Endodermal cell (in vitro differentiated cells): Measurements from ENCODE around the gene SPINK1. TPM values are rescaled to one million over a fixed set of nuclear protein-coding genes. Genes with fewer than 3 reads are reported as not detected.

Experiments
- DNase-seq: peaks from one replicate; pipeline ENCODE4 v3.0.0-alpha.2; 2017
- H3K27ac ChIP-seq: 2 replicates; pipeline ENCODE4 v1.5.1; 2013; ENCODE audit warnings: mild to moderate bottlenecking, low read depth, low read length, moderate library complexity
- H3K27me3 ChIP-seq: 2 replicates; pipeline ENCODE4 v1.6.1; 2013; ENCODE audit warnings: mild to moderate bottlenecking, low read length, moderate library complexity; ENCODE audit not compliant: insufficient read depth, control insufficient read depth, poor library complexity, severe bottlenecking
- H3K36me3 ChIP-seq: 2 replicates; pipeline ENCODE4 v1.7.0; 2013; ENCODE audit warnings: mild to moderate bottlenecking, low read length, moderate library complexity; ENCODE audit not compliant: control insufficient read depth, insufficient read depth
- H3K4me1 ChIP-seq: one replicate; pipeline ENCODE4 v1.7.0; 2013; ENCODE audit warnings: low read length; ENCODE audit not compliant: control insufficient read depth, insufficient read depth
- H3K4me3 ChIP-seq: 2 replicates; pipeline ENCODE4 v1.5.1; 2013; ENCODE audit warnings: mild to moderate bottlenecking, low read length, moderate library complexity
- H3K9ac ChIP-seq: 2 replicates; pipeline ENCODE4 v1.6.1; 2013; ENCODE audit warnings: mild to moderate bottlenecking, low read length, moderate library complexity; ENCODE audit not compliant: poor library complexity, severe bottlenecking; ENCODE audit errors: extremely low read depth
- H3K9me3 ChIP-seq: 2 replicates; pipeline ENCODE4 v1.6.1; 2013; ENCODE audit warnings: mild to moderate bottlenecking, low read length, moderate library complexity; ENCODE audit not compliant: control insufficient read depth
- H3K27ac Mint-ChIP-seq: 2 replicates; pipeline ENCODE4 v1.8.0; 2020; ENCODE audit warnings: mixed read lengths
- H3K27me3 Mint-ChIP-seq: 2 replicates; pipeline ENCODE4 v1.8.0; 2021; ENCODE audit warnings: mild to moderate bottlenecking, mixed read lengths; ENCODE audit not compliant: insufficient read depth
- H3K36me3 Mint-ChIP-seq: 2 replicates; pipeline ENCODE4 v1.8.0; 2020; ENCODE audit warnings: low read depth, mixed read lengths
- H3K4me1 Mint-ChIP-seq: 2 replicates; pipeline ENCODE4 v1.8.0; 2020; ENCODE audit warnings: mixed read lengths
- H3K4me3 Mint-ChIP-seq: 2 replicates; pipeline ENCODE4 v1.8.0; 2020; ENCODE audit warnings: mild to moderate bottlenecking, moderate library complexity, mixed read lengths
- H3K9me3 Mint-ChIP-seq: 2 replicates; pipeline ENCODE4 v1.8.0; 2020; ENCODE audit warnings: mild to moderate bottlenecking, mixed read lengths
- WGBS, 2 experiments: methylation state at CpG; one replicate each; pipeline versions ENCODE4 v1.1.5 to v1.1.7; 2013; ENCODE audit warnings: missing lambda C conversion rate in 2 of 2, mixed read lengths in 1 of 2; ENCODE audit not compliant: insufficient coverage in 1 of 2, insufficient read length in 1 of 2; 5-methylcytosine and 5-hydroxymethylcytosine counted together
- total RNA-seq, 2 donors: library from RNA; stranded (reverse); fragmentation: NEBNext Ultra II Directional in 1 of 2; extraction: Animal tissue kit (Norgen Biotek cat#: 25700) in 1 of 2; gene quantifications; 2 replicates in 1 of 2; 3 replicates in 1 of 2; pipeline ENCODE4 v1.2.1, GENCODE V29; 2021
- TF ChIP-seq, protein P1 (sequence below): fragments of 200-600 bp; sonication (generic); conservative IDR thresholded peaks from 2 replicates; pipeline ENCODE4 v1.5.0; 2021; ENCODE audit warnings: antibody characterized with exemption, mild to moderate bottlenecking

The SPINK1 gene
- total RNA-seq, 2 donors from 2014 or later, result not detected

DNA sequence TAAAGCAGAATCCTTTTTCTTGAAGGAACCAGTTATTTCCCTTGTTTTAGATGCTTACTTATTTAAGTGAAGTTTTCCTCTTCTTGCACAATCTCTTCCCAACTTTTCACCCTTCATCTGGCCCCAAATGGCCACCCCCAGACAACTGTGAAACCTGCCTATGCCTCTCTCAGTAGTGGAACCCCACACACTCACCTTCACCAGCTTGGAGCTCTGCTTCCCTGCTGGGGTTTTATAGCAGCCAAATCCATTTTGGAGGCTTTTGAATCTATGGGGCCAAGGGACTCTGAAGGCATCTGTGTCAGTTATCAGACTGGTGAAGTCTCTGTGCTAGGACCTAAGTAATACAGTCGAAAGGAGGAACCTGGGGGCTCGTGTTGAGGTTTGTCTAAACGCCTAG is 22.9 kb upstream of the SPINK1 start:
- Mint-ChIP-seq H3K27ac (no peak overlapping the region), H3K9me3 (no peaks in the 10 kb centered on the region)

DNA sequence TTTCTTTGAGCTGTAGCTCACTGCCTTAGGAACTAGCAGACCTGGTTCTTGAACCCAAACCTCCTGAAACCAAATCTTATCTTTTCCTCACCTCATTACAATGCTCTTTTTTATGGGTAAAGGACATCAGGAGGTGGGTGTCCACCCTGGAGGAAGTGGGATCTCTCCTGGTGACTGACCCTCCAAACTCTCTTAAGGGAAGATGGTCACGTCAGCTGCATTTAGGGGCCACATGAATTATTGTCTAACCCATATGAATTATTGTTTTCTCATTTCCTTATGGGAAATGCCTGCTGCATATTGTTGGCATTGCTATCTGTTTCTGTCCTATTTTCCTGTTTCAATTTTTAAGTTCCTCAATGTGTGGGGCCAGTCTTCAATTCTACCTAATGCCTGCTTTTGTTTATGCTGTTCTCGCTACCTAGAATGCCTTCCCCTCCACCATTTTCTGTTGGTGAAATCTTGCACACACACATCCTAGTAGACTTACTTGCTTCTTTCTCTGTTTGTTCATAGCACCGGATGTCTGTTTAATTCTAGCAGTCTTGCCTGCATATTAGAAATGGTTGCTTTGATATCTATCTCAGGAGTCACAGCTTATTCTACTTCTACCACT is 22.0 kb upstream of the SPINK1 start:
- Mint-ChIP-seq H3K4me3 (no peak overlapping the region), H3K4me1 (peaks cover 7% of the 10 kb centered on the region), H3K36me3 (no peaks in the 10 kb centered on the region), H3K9me3 (no peaks in the 10 kb centered on the region), H3K27me3 (peaks cover 4% of the 10 kb centered on the region), H3K27ac (no peak overlapping the region)
- no peak for DNase-seq
- Histone ChIP-seq H3K4me3 (no peak overlapping the region), H3K4me1 (no peaks in the 10 kb centered on the region), H3K27ac (no peak overlapping the region), H3K36me3 (no peaks in the 10 kb centered on the region), H3K9ac (no peak overlapping the region), H3K9me3 (no peaks in the 10 kb centered on the region), H3K27me3 (no peaks in the 10 kb centered on the region)
- TF ChIP-seq, protein P1, sequence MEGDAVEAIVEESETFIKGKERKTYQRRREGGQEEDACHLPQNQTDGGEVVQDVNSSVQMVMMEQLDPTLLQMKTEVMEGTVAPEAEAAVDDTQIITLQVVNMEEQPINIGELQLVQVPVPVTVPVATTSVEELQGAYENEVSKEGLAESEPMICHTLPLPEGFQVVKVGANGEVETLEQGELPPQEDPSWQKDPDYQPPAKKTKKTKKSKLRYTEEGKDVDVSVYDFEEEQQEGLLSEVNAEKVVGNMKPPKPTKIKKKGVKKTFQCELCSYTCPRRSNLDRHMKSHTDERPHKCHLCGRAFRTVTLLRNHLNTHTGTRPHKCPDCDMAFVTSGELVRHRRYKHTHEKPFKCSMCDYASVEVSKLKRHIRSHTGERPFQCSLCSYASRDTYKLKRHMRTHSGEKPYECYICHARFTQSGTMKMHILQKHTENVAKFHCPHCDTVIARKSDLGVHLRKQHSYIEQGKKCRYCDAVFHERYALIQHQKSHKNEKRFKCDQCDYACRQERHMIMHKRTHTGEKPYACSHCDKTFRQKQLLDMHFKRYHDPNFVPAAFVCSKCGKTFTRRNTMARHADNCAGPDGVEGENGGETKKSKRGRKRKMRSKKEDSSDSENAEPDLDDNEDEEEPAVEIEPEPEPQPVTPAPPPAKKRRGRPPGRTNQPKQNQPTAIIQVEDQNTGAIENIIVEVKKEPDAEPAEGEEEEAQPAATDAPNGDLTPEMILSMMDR, result no peak
- WGBS, 2 experiments, result 95 to 96% methylated on average over 3 of the region's 3 CpGs

More for the DNA sequence above, 22.9 kb upstream of the SPINK1 start:
- Histone ChIP-seq H3K9me3 (no peaks in the 10 kb centered on the region), H3K36me3 (no peaks in the 10 kb centered on the region), H3K27ac (no peak overlapping the region), H3K27me3 (no peaks in the 10 kb centered on the region), H3K4me1 (no peaks in the 10 kb centered on the region), H3K9ac (no peak overlapping the region), H3K4me3 (no peak overlapping the region)
- 70 to 75% methylated on average over 3 of the region's 3 CpGs for WGBS, 2 experiments
- H3K4me3 Mint-ChIP-seq, result no peak overlapping the region
- peaks cover 15% of the 10 kb centered on the region for H3K4me1 Mint-ChIP-seq
- no peaks in the 10 kb centered on the region for H3K36me3 Mint-ChIP-seq
- peaks cover 4% of the 10 kb centered on the region for H3K27me3 Mint-ChIP-seq
- DNase-seq, result peak; percentile 62
- TF ChIP-seq, protein P1, result no peak

DNA sequence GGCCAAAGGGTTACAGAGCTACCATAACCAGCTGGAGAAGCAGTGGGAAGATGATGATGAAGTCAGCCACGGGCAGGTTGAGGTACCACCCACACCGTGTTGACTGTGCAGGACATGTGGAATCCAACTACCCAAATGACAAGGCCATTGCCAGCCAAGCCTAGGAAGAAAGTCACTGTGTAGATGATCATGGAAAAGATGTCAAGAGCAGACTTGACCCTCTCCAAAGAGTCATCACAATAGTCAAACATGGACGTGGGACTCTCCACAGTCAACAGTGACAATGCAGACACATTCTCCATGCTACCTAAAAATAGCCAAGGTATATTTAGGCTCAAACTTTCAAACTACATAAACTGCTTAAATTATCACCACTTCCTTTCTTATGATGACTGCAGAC is 20.9 kb upstream of the SPINK1 start:
- no peaks in the 10 kb centered on the region for H3K4me1 Mint-ChIP-seq
- peak; percentile 55 for DNase-seq
- Histone ChIP-seq H3K9ac (no peak overlapping the region), H3K27ac (no peak overlapping the region), H3K27me3 (no peaks in the 10 kb centered on the region), H3K4me3 (no peak overlapping the region), H3K4me1 (no peaks in the 10 kb centered on the region), H3K36me3 (no peaks in the 10 kb centered on the region), H3K9me3 (no peaks in the 10 kb centered on the region)
- WGBS, 2 experiments, result 91 to 97% methylated on average over 3 of the region's 3 CpGs
- H3K9me3 Mint-ChIP-seq, result no peaks in the 10 kb centered on the region
- H3K36me3 Mint-ChIP-seq, result no peaks in the 10 kb centered on the region
- no peak overlapping the region for H3K4me3 Mint-ChIP-seq
- peaks cover 4% of the 10 kb centered on the region for H3K27me3 Mint-ChIP-seq
- TF ChIP-seq, protein P1, result no peak
- no peak overlapping the region for H3K27ac Mint-ChIP-seq
